Measurements from ENCODE around the gene TBXAS1. TPM values are rescaled to one million over a fixed set of nuclear protein-coding genes. Genes with fewer than 3 reads are reported as not detected.

The TBXAS1 gene
- total RNA-seq, 1 donor from 2014 or later, result 9.9 TPM

- Histone ChIP-seq H3K9me3 (ENCODE audit: control insufficient read depth in 3 of 3, low read length in 3 of 3) (no peaks in the 10 kb centered on the region), H3K4me1 (ENCODE audit: control insufficient read depth in 3 of 3, insufficient read depth in 3 of 3, low read length in 3 of 3) (no peaks in the 10 kb centered on the region), H3K27ac (ENCODE audit: low read depth, low read length) (no peak overlapping the region), H3K36me3 (ENCODE audit: control insufficient read depth in 3 of 3, insufficient read depth in 3 of 3, low read length in 3 of 3) (no peaks in the 10 kb centered on the region), H3K9ac (ENCODE audit: low read depth in 1 of 3, low read length in 3 of 3) (no peak overlapping the region), H3K4me3 (ENCODE audit: low read length in 3 of 3) (no peak overlapping the region), H3K27me3 (ENCODE audit: control insufficient read depth in 3 of 3, insufficient read depth in 3 of 3, low read length in 3 of 3) (no peaks in the 10 kb centered on the region)
Observed at GRCh38 chr7:139807009-139807408, 22.1 kb upstream of the TBXAS1 start.

- Histone ChIP-seq H3K9ac (ENCODE audit: low read depth in 1 of 3, low read length in 3 of 3) (no peak overlapping the region), H3K27me3 (ENCODE audit: control insufficient read depth in 3 of 3, insufficient read depth in 3 of 3, low read length in 3 of 3) (no peaks in the 10 kb centered on the region), H3K4me1 (ENCODE audit: control insufficient read depth in 3 of 3, insufficient read depth in 3 of 3, low read length in 3 of 3) (no peaks in the 10 kb centered on the region), H3K9me3 (ENCODE audit: control insufficient read depth in 3 of 3, low read length in 3 of 3) (no peaks in the 10 kb centered on the region), H3K4me3 (ENCODE audit: low read length in 3 of 3) (no peak overlapping the region), H3K36me3 (ENCODE audit: control insufficient read depth in 3 of 3, insufficient read depth in 3 of 3, low read length in 3 of 3) (no peaks in the 10 kb centered on the region), H3K27ac (ENCODE audit: low read depth, low read length) (no peak overlapping the region)
Observed at GRCh38 chr7:139808427-139808826, 20.6 kb upstream of the TBXAS1 start.

GRCh38 chr7:139808846-139809442 is 20.1 kb upstream of the TBXAS1 start:
- no peaks in the 10 kb centered on the region for H3K36me3 ChIP-seq (ENCODE audit: control insufficient read depth in 3 of 3, insufficient read depth in 3 of 3, low read length in 3 of 3)
- H3K9ac ChIP-seq (ENCODE audit: low read depth in 1 of 3, low read length in 3 of 3), result no peak overlapping the region
- no peaks in the 10 kb centered on the region for H3K9me3 ChIP-seq (ENCODE audit: control insufficient read depth in 3 of 3, low read length in 3 of 3)
- H3K27ac ChIP-seq (ENCODE audit: low read depth, low read length), result no peak overlapping the region
- H3K27me3 ChIP-seq (ENCODE audit: control insufficient read depth in 3 of 3, insufficient read depth in 3 of 3, low read length in 3 of 3), result no peaks in the 10 kb centered on the region
- no peak overlapping the region for H3K4me3 ChIP-seq (ENCODE audit: low read length in 3 of 3)
- no peaks in the 10 kb centered on the region for H3K4me1 ChIP-seq (ENCODE audit: control insufficient read depth in 3 of 3, insufficient read depth in 3 of 3, low read length in 3 of 3)

DNA sequence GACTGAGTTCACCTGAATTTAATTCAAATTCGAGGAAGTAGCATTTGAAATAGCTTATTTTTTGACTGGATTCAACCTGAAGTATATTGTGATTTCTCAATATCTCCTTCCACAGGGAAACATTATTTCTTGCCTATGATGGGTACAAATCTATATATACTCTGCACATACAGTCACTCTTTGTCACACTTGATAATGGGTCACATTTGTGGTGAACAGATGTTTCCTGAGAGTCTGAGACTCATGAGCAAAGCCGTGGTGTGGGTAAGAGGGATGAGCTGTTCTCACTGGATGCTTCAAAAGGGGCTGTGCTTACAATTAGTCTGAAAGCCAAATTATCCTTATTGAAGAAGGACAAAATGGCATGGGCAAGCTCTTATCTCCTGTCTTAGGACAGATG is 18.0 kb upstream of the TBXAS1 start:
- H3K27me3 ChIP-seq (ENCODE audit: control insufficient read depth in 3 of 3, insufficient read depth in 3 of 3, low read length in 3 of 3), result no peaks in the 10 kb centered on the region
- no peaks in the 10 kb centered on the region for H3K4me1 ChIP-seq (ENCODE audit: control insufficient read depth in 3 of 3, insufficient read depth in 3 of 3, low read length in 3 of 3)
- no peaks in the 10 kb centered on the region for H3K9me3 ChIP-seq (ENCODE audit: control insufficient read depth in 3 of 3, low read length in 3 of 3)
- H3K9ac ChIP-seq (ENCODE audit: low read depth in 1 of 3, low read length in 3 of 3), result no peak overlapping the region
- no peak overlapping the region for H3K4me3 ChIP-seq (ENCODE audit: low read length in 3 of 3)
- no peaks in the 10 kb centered on the region for H3K36me3 ChIP-seq (ENCODE audit: control insufficient read depth in 3 of 3, insufficient read depth in 3 of 3, low read length in 3 of 3)
- H3K27ac ChIP-seq (ENCODE audit: low read depth, low read length), result no peak overlapping the region

DNA sequence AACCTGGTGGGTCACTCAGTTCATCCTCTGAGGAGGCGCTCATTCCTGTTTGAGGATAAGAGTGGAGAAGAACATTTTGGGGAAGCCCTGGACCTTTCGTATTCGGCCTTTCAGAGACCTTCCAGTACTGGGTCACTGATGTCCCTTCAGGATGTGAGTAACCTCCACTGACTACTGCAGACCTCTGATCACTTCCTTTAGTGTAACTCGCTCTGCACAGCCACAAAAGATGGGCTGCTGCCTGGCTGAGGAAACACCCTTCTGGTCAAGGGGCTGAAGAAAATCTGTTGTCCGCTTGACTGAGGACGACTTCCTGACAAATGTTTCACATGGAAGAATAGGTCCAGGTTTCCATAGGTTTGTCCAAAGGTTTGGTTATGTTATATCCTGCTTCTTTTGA is 15.9 kb upstream of the TBXAS1 start:
- Histone ChIP-seq H3K27me3 (ENCODE audit: control insufficient read depth in 3 of 3, insufficient read depth in 3 of 3, low read length in 3 of 3) (no peaks in the 10 kb centered on the region), H3K4me1 (ENCODE audit: control insufficient read depth in 3 of 3, insufficient read depth in 3 of 3, low read length in 3 of 3) (no peaks in the 10 kb centered on the region), H3K36me3 (ENCODE audit: control insufficient read depth in 3 of 3, insufficient read depth in 3 of 3, low read length in 3 of 3) (no peaks in the 10 kb centered on the region), H3K27ac (ENCODE audit: low read depth, low read length) (no peak overlapping the region), H3K9ac (ENCODE audit: low read depth in 1 of 3, low read length in 3 of 3) (no peak overlapping the region), H3K9me3 (ENCODE audit: control insufficient read depth in 3 of 3, low read length in 3 of 3) (no peaks in the 10 kb centered on the region), H3K4me3 (ENCODE audit: low read length in 3 of 3) (no peak overlapping the region)

DNA sequence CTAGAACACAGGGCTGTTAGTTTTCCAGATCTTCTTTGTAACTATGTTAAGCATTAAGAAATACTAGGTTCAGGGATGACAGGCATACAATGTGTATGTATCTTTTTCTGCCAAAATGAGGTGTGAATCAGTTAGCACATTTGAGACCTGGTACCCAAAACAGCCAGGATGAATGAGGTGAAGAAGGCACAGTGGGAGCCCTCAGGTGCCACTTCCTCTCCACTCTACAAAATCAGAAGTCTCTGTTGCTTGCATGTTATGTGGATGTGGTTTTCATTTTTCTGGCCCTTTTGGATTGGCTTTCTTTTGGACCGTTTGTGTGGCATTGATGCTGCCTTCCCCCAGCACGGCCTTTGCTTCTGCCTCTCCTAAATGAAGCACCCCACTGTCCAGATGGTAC is 15.4 kb upstream of the TBXAS1 start:
- no peak overlapping the region for H3K4me3 ChIP-seq (ENCODE audit: low read length in 3 of 3)

DNA sequence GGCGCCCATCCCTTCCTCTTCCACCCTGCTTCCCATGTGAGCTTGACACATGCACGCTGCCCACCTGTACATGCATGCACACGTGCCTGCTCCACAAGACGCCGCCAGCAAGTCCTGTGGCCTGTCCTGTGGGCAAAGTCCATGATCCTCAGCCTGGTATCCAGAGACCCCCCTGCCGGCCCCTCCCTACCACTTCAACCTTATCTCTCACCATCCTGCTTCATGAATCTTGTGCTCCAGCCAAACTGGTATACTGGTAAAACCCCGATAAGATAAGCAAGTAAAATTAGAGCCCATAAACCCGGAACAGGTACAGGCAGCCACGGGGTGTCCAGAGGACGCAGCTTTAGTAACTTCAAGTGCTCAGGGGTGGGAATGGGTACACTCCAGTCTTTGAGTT is 11.8 kb upstream of the TBXAS1 start:
- no peak overlapping the region for H3K4me3 ChIP-seq (ENCODE audit: low read length in 3 of 3)
- no peak overlapping the region for H3K9ac ChIP-seq (ENCODE audit: low read depth in 1 of 3, low read length in 3 of 3)
- no peaks in the 10 kb centered on the region for H3K4me1 ChIP-seq (ENCODE audit: control insufficient read depth in 3 of 3, insufficient read depth in 3 of 3, low read length in 3 of 3)
- peaks cover 0 to 4% (median 2%) of the 10 kb centered on the region in 3 donors for H3K27me3 ChIP-seq (ENCODE audit: control insufficient read depth in 3 of 3, insufficient read depth in 3 of 3, low read length in 3 of 3)
- H3K27ac ChIP-seq (ENCODE audit: low read depth, low read length), result no peak overlapping the region
- H3K9me3 ChIP-seq (ENCODE audit: control insufficient read depth in 3 of 3, low read length in 3 of 3), result no peaks in the 10 kb centered on the region
- H3K36me3 ChIP-seq (ENCODE audit: control insufficient read depth in 3 of 3, insufficient read depth in 3 of 3, low read length in 3 of 3), result no peaks in the 10 kb centered on the region

More for the DNA sequence above, 15.4 kb upstream of the TBXAS1 start:
- Histone ChIP-seq H3K27me3 (ENCODE audit: control insufficient read depth in 3 of 3, insufficient read depth in 3 of 3, low read length in 3 of 3) (no peaks in the 10 kb centered on the region), H3K27ac (ENCODE audit: low read depth, low read length) (no peak overlapping the region), H3K36me3 (ENCODE audit: control insufficient read depth in 3 of 3, insufficient read depth in 3 of 3, low read length in 3 of 3) (no peaks in the 10 kb centered on the region), H3K9me3 (ENCODE audit: control insufficient read depth in 3 of 3, low read length in 3 of 3) (no peaks in the 10 kb centered on the region), H3K9ac (ENCODE audit: low read depth in 1 of 3, low read length in 3 of 3) (no peak overlapping the region), H3K4me1 (ENCODE audit: control insufficient read depth in 3 of 3, insufficient read depth in 3 of 3, low read length in 3 of 3) (no peaks in the 10 kb centered on the region)

DNA sequence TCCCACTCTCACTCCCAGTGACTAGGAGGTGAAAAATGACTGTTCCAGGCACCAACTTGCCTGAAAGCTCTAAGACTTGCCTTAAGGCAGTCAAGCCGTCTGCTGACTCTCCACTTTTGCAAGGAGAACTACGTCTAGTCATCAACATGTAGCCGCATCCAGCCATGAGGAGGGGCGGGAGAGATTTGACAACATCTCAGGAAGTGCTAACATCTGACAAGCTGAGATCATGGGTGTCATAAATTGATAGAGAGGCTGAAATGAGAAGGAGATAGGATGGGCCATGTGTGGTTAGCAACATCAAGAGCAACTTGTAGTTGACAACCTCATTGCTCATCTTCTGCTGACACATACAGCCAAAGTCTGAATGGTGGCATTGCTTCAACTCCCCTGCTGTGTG is 9.0 kb upstream of the TBXAS1 start:
- no peak overlapping the region for H3K4me3 ChIP-seq (ENCODE audit: low read length in 3 of 3)
- H3K4me1 ChIP-seq (ENCODE audit: control insufficient read depth in 3 of 3, insufficient read depth in 3 of 3, low read length in 3 of 3), result no peaks in the 10 kb centered on the region
- H3K27ac ChIP-seq (ENCODE audit: low read depth, low read length), result no peak overlapping the region
- H3K9ac ChIP-seq (ENCODE audit: low read depth in 1 of 3, low read length in 3 of 3), result no peak overlapping the region
- no peaks in the 10 kb centered on the region for H3K9me3 ChIP-seq (ENCODE audit: control insufficient read depth in 3 of 3, low read length in 3 of 3)
- H3K36me3 ChIP-seq (ENCODE audit: control insufficient read depth in 3 of 3, insufficient read depth in 3 of 3, low read length in 3 of 3), result no peaks in the 10 kb centered on the region
- peaks cover 4 to 9% (median 6%) of the 10 kb centered on the region in 3 donors for H3K27me3 ChIP-seq (ENCODE audit: control insufficient read depth in 3 of 3, insufficient read depth in 3 of 3, low read length in 3 of 3)

DNA sequence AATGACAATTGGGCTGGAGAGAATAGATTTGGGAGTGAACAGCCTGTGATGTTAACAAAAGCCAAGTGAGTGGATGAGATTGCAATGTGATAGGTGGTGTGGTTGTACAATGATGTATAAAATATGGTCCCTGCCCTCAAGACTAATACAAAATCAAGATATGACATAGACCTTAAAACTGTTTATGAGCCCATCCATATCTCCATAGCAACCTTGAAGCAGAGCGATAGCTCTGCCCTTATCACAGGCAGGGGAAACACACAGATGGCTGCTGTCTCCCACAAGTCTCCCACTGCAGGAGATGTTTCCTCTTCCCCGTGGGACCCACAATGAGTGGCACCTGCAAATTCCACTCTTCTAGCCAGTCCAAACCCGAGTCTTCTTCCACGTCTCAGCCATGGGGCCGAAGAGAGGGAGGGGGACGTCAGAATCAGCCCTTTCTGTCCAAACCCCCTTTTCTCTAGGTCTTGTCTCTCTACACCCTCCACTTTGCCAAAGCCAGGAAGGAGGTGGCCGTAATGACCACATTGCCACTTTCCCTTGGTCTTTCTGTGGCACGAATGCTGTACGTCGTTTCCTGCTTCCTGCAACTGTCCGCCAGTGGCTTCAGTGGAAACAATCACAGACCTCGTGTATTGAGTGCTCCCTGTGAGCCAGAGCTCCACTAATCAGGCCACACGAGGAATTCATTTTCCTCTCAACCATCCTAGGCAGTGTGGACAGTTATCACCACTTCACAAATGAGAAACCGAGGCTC is 7.5 kb upstream of the TBXAS1 start:
- Histone ChIP-seq H3K9ac (ENCODE audit: low read depth in 1 of 3, low read length in 3 of 3) (no peak overlapping the region), H3K36me3 (ENCODE audit: control insufficient read depth in 3 of 3, insufficient read depth in 3 of 3, low read length in 3 of 3) (no peaks in the 10 kb centered on the region), H3K27me3 (ENCODE audit: control insufficient read depth in 3 of 3, insufficient read depth in 3 of 3, low read length in 3 of 3) (peaks cover 4 to 20% (median 9%) of the 10 kb centered on the region in 3 donors), H3K27ac (ENCODE audit: low read depth, low read length) (no peak overlapping the region), H3K9me3 (ENCODE audit: control insufficient read depth in 3 of 3, low read length in 3 of 3) (no peaks in the 10 kb centered on the region), H3K4me1 (ENCODE audit: control insufficient read depth in 3 of 3, insufficient read depth in 3 of 3, low read length in 3 of 3) (no peaks in the 10 kb centered on the region), H3K4me3 (ENCODE audit: low read length in 3 of 3) (no peak overlapping the region)

DNA sequence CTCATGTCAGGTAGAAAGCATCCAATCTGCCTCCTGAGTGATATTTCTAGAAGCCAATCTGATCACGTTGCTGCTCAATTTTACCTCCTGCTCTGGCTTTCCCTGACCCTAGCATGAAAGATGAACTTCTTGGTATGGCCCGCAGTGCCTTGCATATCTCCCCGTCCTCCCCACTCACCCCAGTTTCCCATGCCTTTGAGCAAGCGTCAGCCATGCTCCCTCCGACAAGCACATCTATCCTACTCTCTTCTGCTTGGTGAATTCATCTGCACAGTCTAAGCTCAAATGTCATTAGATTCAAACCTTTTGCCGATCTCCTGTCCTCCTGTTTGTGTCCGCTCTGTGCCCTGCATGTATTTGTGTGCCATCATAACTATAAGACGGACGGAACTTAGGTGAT is 6.2 kb upstream of the TBXAS1 start:
- no peaks in the 10 kb centered on the region for H3K36me3 ChIP-seq (ENCODE audit: control insufficient read depth in 3 of 3, insufficient read depth in 3 of 3, low read length in 3 of 3)
- H3K4me1 ChIP-seq (ENCODE audit: control insufficient read depth in 3 of 3, insufficient read depth in 3 of 3, low read length in 3 of 3), result no peaks in the 10 kb centered on the region
- H3K9ac ChIP-seq (ENCODE audit: low read depth in 1 of 3, low read length in 3 of 3), result no peak overlapping the region
- H3K4me3 ChIP-seq (ENCODE audit: low read length in 3 of 3), result no peak overlapping the region
- H3K9me3 ChIP-seq (ENCODE audit: control insufficient read depth in 3 of 3, low read length in 3 of 3), result no peaks in the 10 kb centered on the region
- no peak overlapping the region for H3K27ac ChIP-seq (ENCODE audit: low read depth, low read length)
- peaks cover 4 to 20% (median 9%) of the 10 kb centered on the region in 3 donors for H3K27me3 ChIP-seq (ENCODE audit: control insufficient read depth in 3 of 3, insufficient read depth in 3 of 3, low read length in 3 of 3)
